H54 (cell line): Measurements from ENCODE around the gene MARK1.

Experiments used
- DNase-seq: peaks from one replicate; pipeline ENCODE4 v3.0.0; 2011; ENCODE audit warnings: low spot score, mixed read lengths; ENCODE audit not compliant: insufficient read length
- FAIRE-seq: peaks from 3 replicates; lab custom pipeline; 2011; peaks lifted over from hg19 to GRCh38; lab: Jason Lieb, UNC
- POLR2A ChIP-seq: IDR thresholded peaks from 2 replicates; pipeline ENCODE4 v1.6.1; 2011; ENCODE audit warnings: low read depth, mild to moderate bottlenecking, low read length

Gene MARK1

GRCh38 chr1:220616836-220617235 lies 88.9 kb downstream of the MARK1 start:
- DNase-seq (no peak), FAIRE-seq (no peak)
- TF ChIP-seq POLR2A, result no peak

- no peak for FAIRE-seq
- no peak for DNase-seq
- TF ChIP-seq POLR2A, result no peak
Measured at GRCh38 chr1:220628431-220628830, 100.5 kb downstream of the MARK1 start.

- TF ChIP-seq POLR2A, result no peak
- DNase-seq (no peak), FAIRE-seq (no peak)
Measured at GRCh38 chr1:220631238-220631815, 103.4 kb downstream of the MARK1 start.

GRCh38 chr1:220637759-220638158 lies 109.8 kb downstream of the MARK1 start:
- FAIRE-seq (no peak), DNase-seq (no peak)
- TF ChIP-seq POLR2A, result no peak

- no peak for TF ChIP-seq POLR2A
- FAIRE-seq, result no peak
Measured at GRCh38 chr1:220642285-220642684, 114.3 kb downstream of the MARK1 start.

GRCh38 chr1:220652995-220653394 lies 125.1 kb downstream of the MARK1 start:
- FAIRE-seq (no peak), DNase-seq (no peak)
- no peak for TF ChIP-seq POLR2A

More at GRCh38 chr1:220642285-220642684, 114.3 kb downstream of the MARK1 start:
- no peak for DNase-seq

GRCh38 chr1:220655509-220655908 lies 127.6 kb downstream of the MARK1 start:
- no peak for DNase-seq
- no peak for FAIRE-seq
- no peak for TF ChIP-seq POLR2A

- DNase-seq (no peak), FAIRE-seq (no peak)
- no peak for TF ChIP-seq POLR2A
Measured at GRCh38 chr1:220655961-220656740, 128.2 kb downstream of the MARK1 start.

- TF ChIP-seq POLR2A, result no peak
- no peak for FAIRE-seq
Measured at GRCh38 chr1:220666349-220666748, 138.4 kb downstream of the MARK1 start.

GRCh38 chr1:220669005-220669404 lies 141.1 kb downstream of the MARK1 start:
- FAIRE-seq (no peak), DNase-seq (no peak)
- TF ChIP-seq POLR2A, result no peak

More at GRCh38 chr1:220666349-220666748, 138.4 kb downstream of the MARK1 start:
- DNase-seq, result no peak

- no peak for DNase-seq
- TF ChIP-seq POLR2A, result no peak
- no peak for FAIRE-seq
Measured at GRCh38 chr1:220670365-220670764, 142.4 kb downstream of the MARK1 start.

GRCh38 chr1:220673921-220674320 lies 146.0 kb downstream of the MARK1 start:
- no peak for TF ChIP-seq POLR2A
- DNase-seq (no peak), FAIRE-seq (no peak)

- no peak for TF ChIP-seq POLR2A
- no peak for FAIRE-seq
- DNase-seq, result no peak
Measured at GRCh38 chr1:220677251-220677650, 149.3 kb downstream of the MARK1 start.

GRCh38 chr1:220680085-220680687 lies 152.2 kb downstream of the MARK1 start:
- DNase-seq (peak; percentile 32), FAIRE-seq (no peak)
- TF ChIP-seq POLR2A, result no peak
